ENCODE results near the gene PTPRN2.

DNA sequence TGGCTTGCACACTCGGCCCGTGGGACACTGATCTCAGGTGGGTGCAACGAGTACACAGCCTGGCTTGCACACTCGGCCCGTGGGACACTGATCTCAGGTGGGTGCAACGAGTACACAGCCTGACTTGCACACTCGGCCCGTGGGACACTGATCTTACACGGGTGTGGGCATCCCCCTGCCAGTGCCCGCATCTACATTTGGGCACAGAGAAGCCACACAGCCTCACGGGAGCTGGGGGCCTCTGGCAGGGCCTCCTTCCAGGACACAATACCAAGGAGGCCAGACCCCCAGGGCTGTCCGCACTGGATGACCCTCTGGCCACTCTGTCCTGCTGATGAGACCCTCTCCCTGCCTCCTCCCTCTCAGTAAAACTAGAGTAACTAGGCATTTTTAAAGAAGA, 920.4 kb downstream of the PTPRN2 start:
- TF ChIP-seq POLR2A (IDR thresholded peaks at IDR 0.05; ENCODE audit: control extremely low read depth in 1 of 2, low read depth in 2 of 2, low read length in 2 of 2) (no peak), SUZ12 (IDR thresholded peaks at IDR 0.05; ENCODE audit: low read length) (no peak), POLR2AphosphoS5 (IDR thresholded peaks at IDR 0.05; ENCODE audit: low read depth, low read length) (no peak), GABPA (IDR thresholded peaks at IDR 0.05; ENCODE audit: borderline replicate concordance, insufficient read depth, low read length) (no peak), CTCF (IDR thresholded peaks at IDR 0.05; ENCODE audit: control extremely low read depth in 1 of 3, insufficient read depth in 1 of 3, low read depth in 1 of 3, low read length in 3 of 3) (no peak), EGR1 (IDR thresholded peaks at IDR 0.05; ENCODE audit: borderline replicate concordance, low read depth, low read length) (no peak), EZH2 (IDR thresholded peaks at IDR 0.05; ENCODE audit: low read depth, low read length, severe bottlenecking) (no peak), ZNF274 (IDR thresholded peaks at IDR 0.05; ENCODE audit: borderline replicate concordance, extremely low read depth, low read length) (no peak), RAD21 (IDR thresholded peaks at IDR 0.05 in 1 of 2, conservative IDR thresholded peaks at IDR 0.05 in 1 of 2; ENCODE audit: low read depth in 2 of 2, low read length in 2 of 2) (no peak), CREB1 (IDR thresholded peaks at IDR 0.05) (no peak), TBP (IDR thresholded peaks at IDR 0.05; ENCODE audit: low read depth, low read length) (no peak), JUND (IDR thresholded peaks at IDR 0.05; ENCODE audit: low read length) (no peak), CEBPB (IDR thresholded peaks at IDR 0.05; ENCODE audit: low read depth, low read length) (no peak)

Data from H1 (cell line).